ENCODE data around the gene DKKL1. TPM values are rescaled to one million over a fixed set of nuclear protein-coding genes. Genes with fewer than 3 reads are reported as not detected.
A peak's percentile ranks its signal among the peaks of the same experiment; 100 is the strongest.

DKKL1 gene
- total RNA-seq (2021) (2.4 to 3.0 TPM (median 2.9 TPM) in 3 replicates), Bru-seq, nascent RNA (percentile 33 among the genes with signal in this experiment)
- long read RNA-seq, experiment 1, partial matches to known transcripts, result 0 of 1 reads
- long read RNA-seq, experiment 1, other reads (novel, unspliced or antisense), result 0 of 1 reads
- long read RNA-seq, experiment 2, result 0 reads
- long read RNA-seq, experiment 3, partial matches to known transcripts, result 0 of 3 reads
- long read RNA-seq, experiment 3, other reads (novel, unspliced or antisense), result 3 of 3 reads

- ChIA-PET POLR2A (interaction anchor here (0.7 to 1.6 kb wide), 4 partner anchors 54 to 88 kb away, joined by 3 to 5 read pairs (median 4); partner anchors contain the start of gene PIH1D1), CTCF (interaction anchor here (0.6 to 2.9 kb wide), 29 partner anchors 11 to 370 kb away, joined by 3 to 17 read pairs (median 4); partner anchors contain the start of genes ALDH16A1, GYS1, PIH1D1 and RUVBL2)
- Mint-ChIP-seq H3K4me1 (peaks cover 8% of the 10 kb centered on the region), H3K36me3 (peaks cover 10% of the 10 kb centered on the region), H3K4me3 (no peak within 1 kb of the TSS), H3K27ac (no peak within 1 kb of the TSS), H3K27me3 (ENCODE audit: low read depth) (peaks cover 5% of the 10 kb centered on the region), H3K9me3 (no peaks in the 10 kb centered on the region)
- DNase-seq (ENCODE audit: low spot score), result peak; percentile 100
- peak; percentile 88 for ATAC-seq
- TF ChIP-seq HMGA2 (CRISPR knock-in tag; IDR thresholded peaks at IDR 0.05), result no peak
- no peak for TF ChIP-seq IRF2 (CRISPR knock-in tag; IDR thresholded peaks at IDR 0.05; ENCODE audit: borderline replicate concordance, low read depth)
- TF ChIP-seq E2F5 (CRISPR knock-in tag; IDR thresholded peaks at IDR 0.05), result no peak
- TF ChIP-seq SOX15 (CRISPR knock-in tag; IDR thresholded peaks at IDR 0.05), result no peak
- TF ChIP-seq HMGXB4 (CRISPR knock-in tag; IDR thresholded peaks at IDR 0.05), result no peak
- TF ChIP-seq ZNF396 (CRISPR knock-in tag; IDR thresholded peaks at IDR 0.05; ENCODE audit: borderline replicate concordance), result no peak
- TF ChIP-seq ZMAT4 (CRISPR knock-in tag; IDR thresholded peaks at IDR 0.05), result no peak
- TF ChIP-seq NFYB (CRISPR knock-in tag; conservative IDR thresholded peaks at IDR 0.05; ENCODE audit: low read depth), result no peak
- no peak for TF ChIP-seq ZNF263 (CRISPR knock-in tag; IDR thresholded peaks at IDR 0.05; ENCODE audit: low read depth)
- no peak for TF ChIP-seq PRRX2 (CRISPR knock-in tag; IDR thresholded peaks at IDR 0.05)
- TF ChIP-seq GABPB1 (CRISPR knock-in tag; IDR thresholded peaks at IDR 0.05), result no peak
- TF ChIP-seq E2F4 (CRISPR knock-in tag; IDR thresholded peaks at IDR 0.05; ENCODE audit: borderline replicate concordance, low read depth), result no peak
- no peak for TF ChIP-seq ZNF121 (CRISPR knock-in tag; IDR thresholded peaks at IDR 0.05)
- TF ChIP-seq USF2 (CRISPR knock-in tag; IDR thresholded peaks at IDR 0.05), result no peak
- TF ChIP-seq MAX (CRISPR knock-in tag; IDR thresholded peaks at IDR 0.05), result peak; percentile 71
- 0 out of 2 replicates have a peak, but pooled peaks have one; percentile 63 for TF ChIP-seq ETV6 (CRISPR knock-in tag; IDR thresholded peaks at IDR 0.05)
- no peak for TF ChIP-seq ZNF281 (CRISPR knock-in tag; IDR thresholded peaks at IDR 0.05)
- TF ChIP-seq NFE2L1 (CRISPR knock-in tag; IDR thresholded peaks at IDR 0.05), result no peak
- no peak for TF ChIP-seq SMAD3 (CRISPR knock-in tag; IDR thresholded peaks at IDR 0.05; ENCODE audit: borderline replicate concordance)
- TF ChIP-seq ZNF416 (CRISPR knock-in tag; IDR thresholded peaks at IDR 0.05), result no peak
- peak; percentile 39; the same call in 1 of the 2 replicates for TF ChIP-seq FOXP4 (CRISPR knock-in tag; IDR thresholded peaks at IDR 0.05)
- no peak for TF ChIP-seq IRF1 (CRISPR knock-in tag; IDR thresholded peaks at IDR 0.05)
- no peak for TF ChIP-seq MXD4 (CRISPR knock-in tag; IDR thresholded peaks at IDR 0.05; ENCODE audit: borderline replicate concordance)
- TF ChIP-seq ZNF671 (CRISPR knock-in tag; IDR thresholded peaks at IDR 0.05), result no peak
These were observed at the start of gene DKKL1 for GRCh38 chr19:49363268-49364082. Gene DKKL1, plus strand, starts transcription at chr19:49363877. Its CDS starts 122 bp downstream, at chr19:49363999.
